Measurements from ENCODE around the gene MLLT6. TPM values are rescaled to one million over a fixed set of nuclear protein-coding genes. Genes with fewer than 3 reads are reported as not detected.

The MLLT6 gene
- total RNA-seq, 4 donors from 2014 or later, result 62.7 to 83.6 (median 73.0) TPM

DNA sequence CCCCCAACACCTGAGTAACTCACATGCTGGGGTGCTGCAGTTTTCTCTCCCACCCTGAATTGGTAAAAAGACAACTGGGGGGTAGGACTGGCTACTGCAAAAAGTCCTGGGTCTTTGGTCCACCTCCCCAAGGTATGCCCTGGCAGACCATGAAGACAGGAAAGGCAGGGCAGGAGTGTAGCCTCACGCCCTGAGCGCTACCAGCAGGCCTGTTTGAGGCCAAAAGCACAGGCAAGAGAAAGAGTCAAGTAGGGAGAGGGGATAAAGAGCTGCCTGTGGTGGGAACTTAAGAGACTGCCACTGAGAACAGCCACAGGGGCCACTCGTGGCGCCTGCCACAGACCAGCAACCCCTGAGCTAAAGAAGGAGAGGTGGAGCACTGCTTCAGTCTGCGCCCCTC is 61.3 kb downstream of the MLLT6 start:
- Histone ChIP-seq H3K27me3 (no peaks in the 10 kb centered on the region), H3K4me1 (peaks cover 0 to 10% (median 7%) of the 10 kb centered on the region in 4 donors), H3K4me3 (no peak overlapping the region), H3K36me3 (peaks cover 55 to 100% (median 96%) of the 10 kb centered on the region in 4 donors), H3K27ac (replicated peaks in 1 of 4) (no peak overlapping the region), H3K9me3 (no peaks in the 10 kb centered on the region)
- intact Hi-C loops (cut with DNase I), result no loop called here
- WGBS, result 78% methylated on average over 5 of the region's 5 CpGs
- no peak for DNase-seq (ENCODE audit: extremely low spot score)
- TF ChIP-seq, protein P1, sequence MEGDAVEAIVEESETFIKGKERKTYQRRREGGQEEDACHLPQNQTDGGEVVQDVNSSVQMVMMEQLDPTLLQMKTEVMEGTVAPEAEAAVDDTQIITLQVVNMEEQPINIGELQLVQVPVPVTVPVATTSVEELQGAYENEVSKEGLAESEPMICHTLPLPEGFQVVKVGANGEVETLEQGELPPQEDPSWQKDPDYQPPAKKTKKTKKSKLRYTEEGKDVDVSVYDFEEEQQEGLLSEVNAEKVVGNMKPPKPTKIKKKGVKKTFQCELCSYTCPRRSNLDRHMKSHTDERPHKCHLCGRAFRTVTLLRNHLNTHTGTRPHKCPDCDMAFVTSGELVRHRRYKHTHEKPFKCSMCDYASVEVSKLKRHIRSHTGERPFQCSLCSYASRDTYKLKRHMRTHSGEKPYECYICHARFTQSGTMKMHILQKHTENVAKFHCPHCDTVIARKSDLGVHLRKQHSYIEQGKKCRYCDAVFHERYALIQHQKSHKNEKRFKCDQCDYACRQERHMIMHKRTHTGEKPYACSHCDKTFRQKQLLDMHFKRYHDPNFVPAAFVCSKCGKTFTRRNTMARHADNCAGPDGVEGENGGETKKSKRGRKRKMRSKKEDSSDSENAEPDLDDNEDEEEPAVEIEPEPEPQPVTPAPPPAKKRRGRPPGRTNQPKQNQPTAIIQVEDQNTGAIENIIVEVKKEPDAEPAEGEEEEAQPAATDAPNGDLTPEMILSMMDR (IDR thresholded peaks at IDR 0.05), result no peak
- TF ChIP-seq POLR2AphosphoS5 (IDR thresholded peaks at IDR 0.05), result no peak

DNA sequence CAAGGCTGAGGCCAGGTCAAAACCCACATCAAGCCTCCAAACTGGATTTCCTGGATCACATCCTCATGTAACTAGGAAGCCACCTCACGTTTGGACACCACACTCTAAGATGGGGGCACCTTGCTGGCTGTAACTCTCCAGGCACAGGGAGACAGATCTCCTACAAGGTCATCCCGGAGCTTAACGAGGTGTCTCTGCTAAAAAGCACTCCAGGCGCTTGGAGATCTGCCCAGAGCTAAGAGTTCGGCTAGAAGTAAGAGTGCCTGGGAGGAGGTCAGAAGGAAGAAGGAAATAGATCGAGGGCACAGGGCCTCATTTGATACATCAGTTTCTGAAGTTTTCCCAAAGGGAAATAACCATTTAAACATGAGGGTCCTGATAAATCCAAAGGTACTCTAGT is 63.3 kb downstream of the MLLT6 start:
- WGBS, result 57% methylated on average over 5 of the region's 6 CpGs
- no peaks in the 10 kb centered on the region for H3K9me3 ChIP-seq
- no peak for DNase-seq (ENCODE audit: extremely low spot score)
- TF ChIP-seq, protein P1 (IDR thresholded peaks at IDR 0.05), result no peak
- TF ChIP-seq EP300 (IDR thresholded peaks at IDR 0.05), result no peak
- no peak for TF ChIP-seq POLR2AphosphoS5 (IDR thresholded peaks at IDR 0.05)
- TF ChIP-seq POLR2A (IDR thresholded peaks at IDR 0.05; ENCODE audit: low read depth), result no peak
- no peaks in the 10 kb centered on the region for H3K27me3 ChIP-seq
- H3K36me3 ChIP-seq, result peaks cover 66 to 100% (median 96%) of the 10 kb centered on the region in 4 donors
- peaks cover 0 to 10% (median 7%) of the 10 kb centered on the region in 4 donors for H3K4me1 ChIP-seq
- peak overlapping the region in 1 of 4 donors; percentile 19 for H3K27ac ChIP-seq (replicated peaks in 1 of 4)
- H3K4me3 ChIP-seq, result no peak overlapping the region
- intact Hi-C loops (cut with DNase I), result no loop called here

DNA sequence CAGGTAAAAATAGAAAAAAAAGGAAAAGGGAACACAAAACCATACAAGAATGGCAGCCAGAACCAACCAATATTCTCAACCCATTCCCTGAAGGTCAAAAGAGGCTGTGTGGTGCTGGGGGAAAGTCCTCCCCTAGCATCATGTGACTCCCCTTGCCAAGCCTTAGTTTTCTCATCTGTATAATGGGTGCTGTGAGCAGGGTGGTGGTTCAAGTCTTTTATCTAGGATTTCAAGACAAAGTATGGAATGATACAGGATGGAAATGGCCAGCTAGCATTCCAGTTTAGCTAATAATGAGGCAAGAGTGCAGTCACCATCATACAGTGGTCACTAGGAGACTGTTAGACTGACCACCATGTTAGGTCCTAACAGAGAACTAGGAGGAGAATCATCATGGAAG is 68.2 kb downstream of the MLLT6 start:
- no peak for TF ChIP-seq EP300 (IDR thresholded peaks at IDR 0.05)
- TF ChIP-seq POLR2A (IDR thresholded peaks at IDR 0.05; ENCODE audit: low read depth), result no peak
- TF ChIP-seq, protein P1 (IDR thresholded peaks at IDR 0.05), result no peak
- no peak for TF ChIP-seq POLR2AphosphoS5 (IDR thresholded peaks at IDR 0.05)
- no peaks in the 10 kb centered on the region for H3K27me3 ChIP-seq
- peaks cover 0 to 6% (median 5%) of the 10 kb centered on the region in 4 donors for H3K4me1 ChIP-seq
- H3K27ac ChIP-seq (replicated peaks in 1 of 4), result no peak overlapping the region
- intact Hi-C loops (cut with DNase I), result no loop called here
- peaks cover 83 to 100% (median 100%) of the 10 kb centered on the region in 4 donors for H3K36me3 ChIP-seq
- H3K4me3 ChIP-seq, result no peak overlapping the region
- no peaks in the 10 kb centered on the region for H3K9me3 ChIP-seq
- DNase-seq (ENCODE audit: extremely low spot score), result no peak

DNA sequence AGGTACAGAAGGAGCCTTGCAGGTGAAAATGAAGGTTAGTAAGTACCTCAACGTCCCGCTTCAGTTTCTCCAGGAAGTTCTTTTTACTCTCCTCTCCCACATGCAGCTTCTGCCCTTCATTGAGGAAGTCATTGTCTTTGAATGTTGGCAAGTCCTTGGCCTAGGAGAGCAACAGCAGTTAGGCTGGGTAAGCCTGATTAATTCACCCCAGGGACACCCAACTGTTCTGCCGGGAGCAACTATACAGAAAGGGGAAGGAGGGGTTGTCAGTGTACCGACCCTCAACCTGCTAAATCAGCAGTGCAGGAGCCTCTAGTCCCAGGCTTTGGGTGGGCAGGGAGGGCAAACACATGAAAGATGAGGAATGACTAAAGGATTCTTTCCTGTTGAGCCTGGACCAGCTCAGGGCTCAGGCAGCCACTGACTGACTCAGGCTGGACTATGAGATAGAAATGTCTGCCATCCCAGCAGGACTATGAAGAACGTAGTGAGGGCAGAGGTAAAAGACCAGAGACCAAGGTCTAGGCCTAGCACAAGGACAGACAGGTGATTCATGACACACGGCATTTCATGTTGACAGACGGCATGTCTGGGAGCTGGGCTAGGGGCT is 72.7 kb downstream of the MLLT6 start:
- H3K4me1 ChIP-seq, result no peaks in the 10 kb centered on the region
- TF ChIP-seq POLR2AphosphoS5 (IDR thresholded peaks at IDR 0.05), result no peak
- TF ChIP-seq POLR2A (IDR thresholded peaks at IDR 0.05; ENCODE audit: low read depth), result no peak
- TF ChIP-seq, protein P1 (IDR thresholded peaks at IDR 0.05), result no peak
- no peak for TF ChIP-seq EP300 (IDR thresholded peaks at IDR 0.05)
- no peak overlapping the region for H3K27ac ChIP-seq (replicated peaks in 1 of 4)
- H3K27me3 ChIP-seq, result no peaks in the 10 kb centered on the region
- WGBS, result 93% methylated on average over 6 of the region's 7 CpGs
- no peak overlapping the region for H3K4me3 ChIP-seq
- no peak for DNase-seq (ENCODE audit: extremely low spot score)
- intact Hi-C loops (cut with DNase I), result no loop called here
- no peaks in the 10 kb centered on the region for H3K9me3 ChIP-seq
- H3K36me3 ChIP-seq, result peaks cover 99 to 100% (median 100%) of the 10 kb centered on the region in 4 donors

Small RNA genes within 50 kb of the gene (small RNA-seq; reads per million reads assigned to genes)
- gene MIR4726 (0 reads per million in 3 donors), gene MIR4734 (0 reads per million in 3 donors), gene RNA5SP440 (3.3 to 11.2 (median 4.0) reads per million in 3 donors), gene RNU6-866P (0 reads per million in 3 donors)

Other genes with a start within 250 kb of the MLLT6 start
- 1 to 10 TPM; 1.2 to 2.7 (median 2.3) TPM for gene SRCIN1, start 99.3 kb upstream of the MLLT6 start, total RNA-seq
- gene EPOP, start 30.3 kb upstream of the MLLT6 start, total RNA-seq, result 1 to 10 TPM in 3 of 4 donors, under 1 TPM in 1; 0.42 to 7.3 (median 2.7) TPM
- 10 to 100 TPM; 10.1 to 18.5 (median 18.0) TPM for gene CISD3, start 25.1 kb downstream of the MLLT6 start, total RNA-seq
- 10 to 100 TPM; 10.3 to 15.7 (median 12.4) TPM for gene PCGF2, start 43.1 kb downstream of the MLLT6 start, total RNA-seq
- gene PSMB3, start 47.5 kb downstream of the MLLT6 start, total RNA-seq, result 100 to 1,000 TPM; 122 to 158 (median 137) TPM
- gene PIP4K2B, start 94.3 kb downstream of the MLLT6 start, total RNA-seq, result 10 to 100 TPM; 39.5 to 72.1 (median 53.2) TPM
- gene CWC25, start 120.0 kb downstream of the MLLT6 start, total RNA-seq, result 10 to 100 TPM; 16.5 to 27.8 (median 19.6) TPM
- gene RPL23, start 148.4 kb downstream of the MLLT6 start, total RNA-seq, result 1,000 to 10,000 TPM in 2 of 4 donors, 100 to 1,000 TPM in 2; 721 to 1,711 (median 1,283) TPM
- 100 to 1,000 TPM in 1 of 4 donors, 10 to 100 TPM in 3; 46.9 to 102 (median 74.7) TPM for gene LASP1, start 164.8 kb downstream of the MLLT6 start, total RNA-seq

Data from esophagus muscularis mucosa (tissue), 4 donors.